H9 (cell line): Measurements from ENCODE around the gene GPC1. TPM values are rescaled to one million over a fixed set of nuclear protein-coding genes. Genes with fewer than 3 reads are reported as not detected.

Source experiments
- DNase-seq: peaks from one replicate; pipeline ENCODE4 v3.0.0-alpha.2; 2017
- H2AFZ ChIP-seq: one replicate; pipeline ENCODE4 v1.6.1; 2013; ENCODE audit warnings: mild to moderate bottlenecking, low read length, control low read depth, moderate library complexity
- H2AK5ac ChIP-seq: 2 replicates; pipeline ENCODE4 v1.6.1; 2013; ENCODE audit warnings: low read length, control low read depth, mixed read lengths; ENCODE audit not compliant: insufficient read length
- H2BK120ac ChIP-seq: one replicate; pipeline ENCODE4 v1.6.1; 2013; ENCODE audit warnings: low read depth, mild to moderate bottlenecking, low read length, control low read depth, inconsistent platforms; ENCODE audit not compliant: poor library complexity, severe bottlenecking
- H2BK12ac ChIP-seq: 2 replicates; pipeline ENCODE4 v1.6.1; 2013; ENCODE audit warnings: low read length, control low read depth, mixed read lengths, low read depth; ENCODE audit not compliant: insufficient read length
- H2BK15ac ChIP-seq: 2 replicates; pipeline ENCODE4 v1.6.1; 2013; ENCODE audit warnings: low read depth, low read length, control low read depth
- H2BK20ac ChIP-seq: one replicate; pipeline ENCODE4 v1.6.1; 2013; ENCODE audit warnings: low read depth, mild to moderate bottlenecking, low read length, control low read depth, inconsistent platforms; ENCODE audit not compliant: poor library complexity, severe bottlenecking
- H2BK5ac ChIP-seq: 2 replicates; pipeline ENCODE4 v1.6.1; 2013; ENCODE audit warnings: low read length, control low read depth, mixed read lengths; ENCODE audit not compliant: insufficient read length
- H3K14ac ChIP-seq: 2 replicates; pipeline ENCODE4 v1.6.1; 2013; ENCODE audit warnings: low read length, control low read depth; ENCODE audit not compliant: insufficient read depth
- H3K18ac ChIP-seq: 2 replicates; pipeline ENCODE4 v1.6.1; 2013; ENCODE audit warnings: low read depth, mild to moderate bottlenecking, mixed read lengths, low read length, control low read depth; ENCODE audit not compliant: insufficient read length
- H3K23ac ChIP-seq: 2 replicates; pipeline ENCODE4 v1.6.1; 2013; ENCODE audit warnings: low read length, control low read depth, mixed read lengths, low read depth; ENCODE audit not compliant: insufficient read length
- H3K23me2 ChIP-seq: 2 replicates; pipeline ENCODE4 v1.6.1; 2013; ENCODE audit warnings: low read depth, mild to moderate bottlenecking, mixed read lengths, low read length, control low read depth; ENCODE audit not compliant: insufficient read length, poor library complexity, severe bottlenecking
- H3K27ac ChIP-seq: 2 replicates; pipeline ENCODE4 v1.5.1; 2013; ENCODE audit warnings: low read length, control low read depth, mixed read lengths, low read depth; ENCODE audit not compliant: insufficient read length
- H3K27me3 ChIP-seq: 2 replicates; pipeline ENCODE4 v1.6.1; 2013; ENCODE audit warnings: low read length, control low read depth, inconsistent platforms; ENCODE audit not compliant: insufficient read depth
- H3K4ac ChIP-seq: 2 replicates; pipeline ENCODE4 v1.6.1; 2013; ENCODE audit warnings: low read depth, mild to moderate bottlenecking, control low read depth, inconsistent platforms, low read length, moderate library complexity
- H3K4me1 ChIP-seq: 2 replicates; pipeline ENCODE4 v1.6.1; 2013; ENCODE audit warnings: low read length, control low read depth, inconsistent platforms; ENCODE audit not compliant: insufficient read depth
- H3K4me2 ChIP-seq: 2 replicates; pipeline ENCODE4 v1.6.1; 2013; ENCODE audit warnings: low read length, control low read depth, mixed read lengths; ENCODE audit not compliant: insufficient read length, insufficient read depth
- H3K56ac ChIP-seq: 2 replicates; pipeline ENCODE4 v1.6.1; 2013; ENCODE audit warnings: low read depth, mild to moderate bottlenecking, mixed read lengths, low read length, control low read depth; ENCODE audit not compliant: insufficient read length
- H3K79me1 ChIP-seq: 2 replicates; pipeline ENCODE4 v1.6.1; 2013; ENCODE audit warnings: low read depth, mild to moderate bottlenecking, moderate library complexity, low read length, control low read depth, inconsistent platforms; ENCODE audit not compliant: insufficient read depth, poor library complexity, severe bottlenecking
- H3K79me2 ChIP-seq: 2 replicates; pipeline ENCODE4 v1.6.1; 2013; ENCODE audit warnings: low read length, control low read depth, inconsistent platforms; ENCODE audit not compliant: insufficient read depth
- H3K9ac ChIP-seq: 2 replicates; pipeline ENCODE4 v1.6.1; 2013; ENCODE audit warnings: low read length, control low read depth, mixed read lengths; ENCODE audit not compliant: insufficient read length; ENCODE audit errors: extremely low read depth
- H3K9me3 ChIP-seq: one replicate; pipeline ENCODE4 v1.6.1; 2013; ENCODE audit warnings: low read depth, low read length, inconsistent platforms; ENCODE audit not compliant: control insufficient read depth
- H3T11ph ChIP-seq: one replicate; pipeline ENCODE4 v1.6.1; 2013; ENCODE audit warnings: mild to moderate bottlenecking, low read length, control low read depth, inconsistent platforms
- H4K20me1 ChIP-seq: one replicate; pipeline ENCODE4 v1.6.1; 2013; ENCODE audit not compliant: control insufficient read depth, insufficient read length, insufficient read depth
- H4K5ac ChIP-seq: 2 replicates; pipeline ENCODE4 v1.6.1; 2013; ENCODE audit warnings: low read depth, mild to moderate bottlenecking, mixed read lengths, low read length, control low read depth; ENCODE audit not compliant: insufficient read length
- H4K8ac ChIP-seq: replicated peaks from 2 replicates; pipeline ENCODE4 v1.6.1; 2013; ENCODE audit warnings: low read length, control low read depth, mixed read lengths, low read depth; ENCODE audit not compliant: insufficient read length
- H4K91ac ChIP-seq: 2 replicates; pipeline ENCODE4 v1.6.1; 2013; ENCODE audit warnings: low read depth, mild to moderate bottlenecking, moderate library complexity, mixed read lengths, low read length, control low read depth; ENCODE audit not compliant: insufficient read length
- H3K27ac Mint-ChIP-seq, 3 experiments: 2 replicates in 2 of 3; 3 replicates in 1 of 3; pipeline ENCODE4 v1.8.0; 2020 to 2021; ENCODE audit warnings: mixed read lengths in 3 of 3, mild to moderate bottlenecking in 1 of 3, moderate library complexity in 1 of 3
- H3K27me3 Mint-ChIP-seq: 2 replicates; pipeline ENCODE4 v1.8.0; 2021; ENCODE audit warnings: low read depth, mild to moderate bottlenecking, moderate library complexity, mixed read lengths
- H3K36me3 Mint-ChIP-seq, 3 experiments: 2 replicates in 2 of 3; 3 replicates in 1 of 3; pipeline ENCODE4 v1.8.0; 2020 to 2021; ENCODE audit warnings: low read depth in 3 of 3, mixed read lengths in 3 of 3; ENCODE audit not compliant: insufficient read depth in 1 of 3
- H3K4me1 Mint-ChIP-seq, 2 experiments: 2 replicates each; pipeline ENCODE4 v1.8.0; 2020; ENCODE audit warnings: mixed read lengths in 2 of 2
- H3K4me3 Mint-ChIP-seq, 2 experiments: 2 replicates in 1 of 2; 3 replicates in 1 of 2; pipeline ENCODE4 v1.8.0; 2020 to 2021; ENCODE audit warnings: mild to moderate bottlenecking in 2 of 2, mixed read lengths in 2 of 2, moderate library complexity in 1 of 2
- H3K9me3 Mint-ChIP-seq, 2 experiments: 2 replicates in 1 of 2; 3 replicates in 1 of 2; pipeline ENCODE4 v1.8.0; 2020; ENCODE audit warnings: mild to moderate bottlenecking in 2 of 2, mixed read lengths in 2 of 2, moderate library complexity in 1 of 2
- WGBS: extraction: QIAGEN DNeasy Blood & Tissue Kit; methylation state at CpG from one replicate; pipeline ENCODE4 v1.1.7; 2013; ENCODE audit warnings: missing lambda C conversion rate, low lambda C conversion rate, mixed read lengths; ENCODE audit not compliant: insufficient read length; ENCODE audit errors: extremely low coverage; 5-methylcytosine and 5-hydroxymethylcytosine counted together
- total RNA-seq: library from RNA; stranded (reverse); gene quantifications from 2 replicates; pipeline ENCODE4 v1.2.1, GENCODE V29; 2021
- TF ChIP-seq, protein P1 (sequence below): fragments of 200-600 bp; sonication (generic); conservative IDR thresholded peaks from 3 replicates; pipeline ENCODE4 v1.8.0; 2021; ENCODE audit warnings: antibody characterized with exemption, mild to moderate bottlenecking

GPC1 gene
- total RNA-seq, 1 experiment from 2014 or later = 39.4 TPM

DNA sequence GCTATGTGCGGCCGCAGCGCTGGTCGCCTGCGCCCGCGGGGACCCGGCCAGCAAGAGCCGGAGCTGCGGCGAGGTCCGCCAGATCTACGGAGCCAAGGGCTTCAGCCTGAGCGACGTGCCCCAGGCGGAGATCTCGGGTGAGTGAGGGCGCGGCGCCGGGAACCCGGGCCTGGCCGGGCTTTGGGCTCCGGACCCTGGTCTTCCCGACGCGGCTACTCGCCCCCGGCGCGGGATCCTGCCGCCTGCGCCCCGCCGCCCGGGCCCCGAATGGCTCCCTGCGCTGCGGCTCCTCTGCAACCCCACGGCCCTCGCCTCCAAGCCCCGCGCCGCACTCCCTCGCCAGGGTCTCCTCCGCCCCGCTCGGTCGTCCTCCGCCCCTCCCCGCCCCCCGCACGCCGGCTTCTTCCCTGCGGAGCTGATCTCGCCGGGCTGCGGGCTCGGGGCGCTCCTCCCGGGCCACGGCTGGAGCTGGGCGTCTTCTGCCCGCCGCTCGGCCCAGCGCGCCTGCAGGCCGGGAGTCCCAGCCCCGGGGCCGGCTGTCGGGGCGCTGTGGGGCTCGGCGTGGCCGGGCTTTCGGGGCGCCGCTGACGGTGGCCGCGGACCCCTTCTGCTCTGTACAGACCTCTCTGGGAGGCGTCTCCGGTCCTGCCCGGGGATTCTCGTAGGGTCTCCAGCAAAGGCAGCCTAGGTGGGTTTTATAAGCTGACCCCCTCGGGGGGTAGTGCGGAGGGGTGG lies 652 bp downstream of the GPC1 start:
- Histone ChIP-seq H2BK120ac (no peak overlapping the region), H2BK20ac (no peak overlapping the region), H2AFZ (no peak overlapping the region), H3K4me1 (no peaks in the 10 kb centered on the region; the same call in 1 of the 2 replicates), H3K23ac (no peak overlapping the region), H4K20me1 (no peaks in the 10 kb centered on the region), H4K91ac (no peak overlapping the region), H2BK12ac (no peak overlapping the region), H3K79me2 (no peaks in the 10 kb centered on the region; the same call in 1 of the 2 replicates), H3K9me3 (no peaks in the 10 kb centered on the region), H2AK5ac (no peak overlapping the region), H2BK15ac (no peak overlapping the region), H3K27me3 (peaks cover 13% of the 10 kb centered on the region; the same call in 1 of the 2 replicates), H3K23me2 (peaks cover 8% of the 10 kb centered on the region), H3K14ac (peak overlapping the region; percentile 56), H3K9ac (no peak overlapping the region), H3K18ac (no peak overlapping the region), H3K4me2 (peak overlapping the region; percentile 59), H3K27ac (no peak overlapping the region), H3K56ac (no peak overlapping the region), H4K5ac (no peak overlapping the region), H2BK5ac (no peak overlapping the region), H3T11ph (no peak overlapping the region), H3K4ac (no peak overlapping the region), H3K79me1 (no peaks in the 10 kb centered on the region), H4K8ac (no peak overlapping the region)
- no peaks in the 10 kb centered on the region for H3K9me3 Mint-ChIP-seq
- peaks cover 0 to 2% (median 0%) of the 10 kb centered on the region in 3 experiments; a peak in 2 of 7 replicates for H3K36me3 Mint-ChIP-seq
- H3K27ac Mint-ChIP-seq = no peak overlapping the region
- peaks cover 50% of the 10 kb centered on the region for H3K27me3 Mint-ChIP-seq
- H3K4me3 Mint-ChIP-seq = peak overlapping the region; percentile 62 to 79
- H3K4me1 Mint-ChIP-seq = peaks cover 11 to 18% of the 10 kb centered on the region in 2 experiments
- DNase-seq = no peak
- no CpG with 5 or more reads among the region's 88 CpGs for WGBS
- TF ChIP-seq, protein P1, sequence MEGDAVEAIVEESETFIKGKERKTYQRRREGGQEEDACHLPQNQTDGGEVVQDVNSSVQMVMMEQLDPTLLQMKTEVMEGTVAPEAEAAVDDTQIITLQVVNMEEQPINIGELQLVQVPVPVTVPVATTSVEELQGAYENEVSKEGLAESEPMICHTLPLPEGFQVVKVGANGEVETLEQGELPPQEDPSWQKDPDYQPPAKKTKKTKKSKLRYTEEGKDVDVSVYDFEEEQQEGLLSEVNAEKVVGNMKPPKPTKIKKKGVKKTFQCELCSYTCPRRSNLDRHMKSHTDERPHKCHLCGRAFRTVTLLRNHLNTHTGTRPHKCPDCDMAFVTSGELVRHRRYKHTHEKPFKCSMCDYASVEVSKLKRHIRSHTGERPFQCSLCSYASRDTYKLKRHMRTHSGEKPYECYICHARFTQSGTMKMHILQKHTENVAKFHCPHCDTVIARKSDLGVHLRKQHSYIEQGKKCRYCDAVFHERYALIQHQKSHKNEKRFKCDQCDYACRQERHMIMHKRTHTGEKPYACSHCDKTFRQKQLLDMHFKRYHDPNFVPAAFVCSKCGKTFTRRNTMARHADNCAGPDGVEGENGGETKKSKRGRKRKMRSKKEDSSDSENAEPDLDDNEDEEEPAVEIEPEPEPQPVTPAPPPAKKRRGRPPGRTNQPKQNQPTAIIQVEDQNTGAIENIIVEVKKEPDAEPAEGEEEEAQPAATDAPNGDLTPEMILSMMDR = no peak
